Panc1 (cell line): Measurements from ENCODE around the gene SHF. TPM values are rescaled to one million over a fixed set of nuclear protein-coding genes. Genes with fewer than 3 reads are reported as not detected.
A peak's percentile ranks its signal among the peaks of the same experiment; 100 is the strongest.

Source experiments
- ATAC-seq: fragments of 200-7000 bp; cut with Tn5 transposase; 2 replicates; pipeline ENCODE4 v1.9.1; 2020; ENCODE audit warnings: mild to moderate bottlenecking, moderate library complexity
- BruUV-seq: library from RNA; stranded (reverse); fragments of 400-500 nt; replicated peaks from 2 replicates; lab custom pipeline; 2021; lab: Mats Ljungman, UMichigan
- CTCF ChIA-PET: fragments of 300-600 bp; sonication (Branson Sonifier 250); formaldehyde crosslinking; loops from one replicate; lab custom pipeline; 2022; ENCODE audit warnings: antibody characterized with exemption; lab: Charles Lee
- POLR2A ChIA-PET: fragments of 300-600 bp; sonication (Branson Sonifier 250); formaldehyde crosslinking; loops from one replicate; lab custom pipeline; 2022; ENCODE audit warnings: antibody characterized with exemption; lab: Charles Lee
- DNase-seq: peaks from one replicate; pipeline ENCODE4 v3.0.0-alpha.2; 2010; ENCODE audit warnings: low read depth, low spot score
- H3K27ac ChIP-seq: 2 replicates; pipeline ENCODE4 v1.5.1; 2011; ENCODE audit warnings: mild to moderate bottlenecking, low read length, inconsistent platforms
- H3K27me3 ChIP-seq: fragments of 200-500 bp; sonication (Bioruptor generic); 2 replicates; pipeline ENCODE4 v1.6.0; 2014; ENCODE audit warnings: low read length, inconsistent platforms; ENCODE audit not compliant: control insufficient read depth, insufficient read depth
- H3K36me3 ChIP-seq: fragments of 200-500 bp; sonication (Bioruptor generic); 2 replicates; pipeline ENCODE4 v1.5.1; 2014; ENCODE audit warnings: inconsistent platforms, mild to moderate bottlenecking, low read length, moderate library complexity; ENCODE audit not compliant: control insufficient read depth, insufficient read depth
- H3K4me1 ChIP-seq: 2 replicates; pipeline ENCODE4 v1.5.1; 2011; ENCODE audit warnings: inconsistent platforms, mild to moderate bottlenecking, low read length, moderate library complexity; ENCODE audit not compliant: control insufficient read depth, insufficient read depth
- H3K4me3 ChIP-seq, 2 experiments: 2 replicates each; pipeline ENCODE4 v1.5.1; 2011 to 2012; ENCODE audit warnings: low read depth in 2 of 2, low read length in 2 of 2, mild to moderate bottlenecking in 2 of 2, inconsistent platforms in 1 of 2, moderate library complexity in 1 of 2
- H3K9me3 ChIP-seq: fragments of 200-500 bp; sonication (Bioruptor generic); 2 replicates; pipeline ENCODE4 v1.5.1; 2014; ENCODE audit warnings: low read depth, mild to moderate bottlenecking, inconsistent platforms, low read length, moderate library complexity; ENCODE audit not compliant: control insufficient read depth, insufficient read depth
- POLR2AphosphoS5 ChIP-seq: IDR thresholded peaks from 2 replicates; pipeline ENCODE4 v1.6.1; 2012; ENCODE audit warnings: mild to moderate bottlenecking, low read depth, low read length, moderate library complexity
- SIN3A ChIP-seq: IDR thresholded peaks from 2 replicates; pipeline ENCODE4 v1.6.1; 2012; ENCODE audit warnings: low read depth, mild to moderate bottlenecking, low read length, moderate library complexity, borderline replicate concordance; ENCODE audit not compliant: insufficient read depth
- TCF7L2 ChIP-seq: IDR thresholded peaks from 2 replicates; pipeline ENCODE4 v1.6.1; 2011; ENCODE audit warnings: mild to moderate bottlenecking, low read depth, low read length, inconsistent platforms
- in situ Hi-C: cut with HindIII; loops from 2 replicates; pipeline ENCODE4 v1.10.0; 2016; ENCODE audit warnings: low sequenced_read_pairs, low pct_unique_long_range_greater_than_20kb
- intact Hi-C: fragments of 100-400 bp; cut with micrococcal nuclease; formaldehyde crosslinking; loops from one replicate; pipeline ENCODE4 v1.10.0; 2022; ENCODE audit not compliant: unreplicated experiment
- total RNA-seq: library from RNA; stranded (reverse); gene quantifications from one replicate; pipeline ENCODE4 v1.2.1, GENCODE V29; 2021; ENCODE audit not compliant: unreplicated experiment
- TF ChIP-seq, protein P1 (sequence below), 2 experiments: IDR thresholded peaks; 2 replicates each; pipeline ENCODE4 v1.6.1; 2011 to 2012; ENCODE audit warnings: low read depth in 2 of 2, control low read depth in 1 of 2, low read length in 1 of 2, mild to moderate bottlenecking in 1 of 2, moderate library complexity in 1 of 2; ENCODE audit not compliant: insufficient read depth in 1 of 2
- TF ChIP-seq, protein P2 (sequence below): fragments of 450-650 bp; IDR thresholded peaks from 2 replicates; pipeline ENCODE4 v1.5.1; 2017; ENCODE audit warnings: mild to moderate bottlenecking

Gene SHF
- total RNA-seq, 1 experiment from 2014 or later = 3.0 TPM

DNA sequence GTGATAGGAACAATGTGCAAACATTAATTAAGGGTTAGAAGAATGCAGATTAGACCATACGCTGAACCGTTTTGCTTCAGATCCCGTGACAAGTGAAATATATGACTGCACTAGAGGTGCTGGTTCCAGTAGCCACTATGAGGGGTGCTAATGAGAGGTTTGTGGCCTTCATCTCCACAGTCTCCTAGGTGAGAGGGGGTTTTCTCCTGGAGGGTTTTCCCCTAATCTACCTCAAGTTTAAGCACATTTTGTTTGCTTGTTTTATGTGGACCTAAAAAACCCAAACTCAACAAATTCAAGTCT lies 13.7 kb upstream of the SHF start:
- Histone ChIP-seq H3K4me3 (peak overlapping the region; percentile 86 to 100; a peak in 2 of 4 replicates), H3K27ac (peak overlapping the region; percentile 39; the same call in 1 of the 2 replicates), H3K27me3 (no peaks in the 10 kb centered on the region), H3K9me3 (no peaks in the 10 kb centered on the region), H3K36me3 (no peaks in the 10 kb centered on the region), H3K4me1 (peaks cover 6% of the 10 kb centered on the region)
- BruUV-seq = no TSS peak
- in situ Hi-C loops = no loop called here
- ATAC-seq (no peak), DNase-seq (no peak)
- intact Hi-C loops = loop anchor here (2.0 kb wide), 1 partner anchor 39 kb away; no protein-coding TSS in a partner anchor
- POLR2A ChIA-PET = no interaction called here
- TF ChIP-seq TCF7L2 = no peak
- CTCF ChIA-PET = interaction anchor here (0.6 kb wide), 1 partner anchor 175 kb away, joined by 3 read pairs; no protein-coding TSS in a partner anchor

DNA sequence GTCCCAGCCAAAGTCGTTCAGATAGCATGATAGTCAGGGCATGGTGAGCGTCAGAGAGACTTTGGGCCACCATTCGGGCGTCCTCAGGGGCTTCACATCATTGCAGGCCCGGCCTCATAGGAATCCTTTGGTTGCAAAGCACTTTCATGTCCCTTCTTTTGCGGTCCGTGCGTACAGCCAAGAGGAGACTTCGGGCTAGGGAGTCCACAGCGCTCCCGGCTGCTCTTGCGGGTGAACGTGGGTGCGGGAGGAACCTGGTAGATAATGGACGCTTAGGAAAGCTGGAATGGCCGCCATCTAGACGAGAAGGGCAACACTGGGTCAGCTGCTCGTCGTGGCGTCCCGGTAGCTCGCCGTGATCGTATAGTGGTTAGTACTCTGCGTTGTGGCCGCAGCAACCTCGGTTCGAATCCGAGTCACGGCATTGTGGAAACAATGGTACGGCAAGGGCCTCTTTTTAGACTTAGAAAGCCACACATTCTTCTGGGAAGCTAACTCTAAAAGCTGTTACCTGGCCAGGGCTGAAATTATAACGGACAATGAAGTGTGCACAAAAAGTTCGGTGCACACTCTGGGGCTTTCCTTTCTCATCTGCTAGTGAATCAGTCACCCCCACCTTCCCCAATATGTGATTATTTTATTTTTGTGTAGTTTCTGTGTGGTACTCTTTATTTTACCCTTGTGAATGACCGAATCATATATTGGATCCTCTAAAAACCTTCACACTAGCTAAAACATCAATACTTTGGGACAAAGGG lies 13.2 kb upstream of the SHF start:
- in situ Hi-C loops = no loop called here
- BruUV-seq = no TSS peak

More for the DNA sequence above, 13.2 kb upstream of the SHF start:
- Histone ChIP-seq H3K27me3 (no peaks in the 10 kb centered on the region), H3K4me3 (peak overlapping the region; percentile 86 to 100), H3K4me1 (peaks cover 6% of the 10 kb centered on the region), H3K36me3 (no peaks in the 10 kb centered on the region), H3K27ac (peak overlapping the region; percentile 90), H3K9me3 (no peaks in the 10 kb centered on the region)
- peak; percentile 88 for DNase-seq
- ATAC-seq = peak; percentile 73
- POLR2A ChIA-PET = no interaction called here
- no peak for TF ChIP-seq SIN3A
- TF ChIP-seq, protein P1, sequence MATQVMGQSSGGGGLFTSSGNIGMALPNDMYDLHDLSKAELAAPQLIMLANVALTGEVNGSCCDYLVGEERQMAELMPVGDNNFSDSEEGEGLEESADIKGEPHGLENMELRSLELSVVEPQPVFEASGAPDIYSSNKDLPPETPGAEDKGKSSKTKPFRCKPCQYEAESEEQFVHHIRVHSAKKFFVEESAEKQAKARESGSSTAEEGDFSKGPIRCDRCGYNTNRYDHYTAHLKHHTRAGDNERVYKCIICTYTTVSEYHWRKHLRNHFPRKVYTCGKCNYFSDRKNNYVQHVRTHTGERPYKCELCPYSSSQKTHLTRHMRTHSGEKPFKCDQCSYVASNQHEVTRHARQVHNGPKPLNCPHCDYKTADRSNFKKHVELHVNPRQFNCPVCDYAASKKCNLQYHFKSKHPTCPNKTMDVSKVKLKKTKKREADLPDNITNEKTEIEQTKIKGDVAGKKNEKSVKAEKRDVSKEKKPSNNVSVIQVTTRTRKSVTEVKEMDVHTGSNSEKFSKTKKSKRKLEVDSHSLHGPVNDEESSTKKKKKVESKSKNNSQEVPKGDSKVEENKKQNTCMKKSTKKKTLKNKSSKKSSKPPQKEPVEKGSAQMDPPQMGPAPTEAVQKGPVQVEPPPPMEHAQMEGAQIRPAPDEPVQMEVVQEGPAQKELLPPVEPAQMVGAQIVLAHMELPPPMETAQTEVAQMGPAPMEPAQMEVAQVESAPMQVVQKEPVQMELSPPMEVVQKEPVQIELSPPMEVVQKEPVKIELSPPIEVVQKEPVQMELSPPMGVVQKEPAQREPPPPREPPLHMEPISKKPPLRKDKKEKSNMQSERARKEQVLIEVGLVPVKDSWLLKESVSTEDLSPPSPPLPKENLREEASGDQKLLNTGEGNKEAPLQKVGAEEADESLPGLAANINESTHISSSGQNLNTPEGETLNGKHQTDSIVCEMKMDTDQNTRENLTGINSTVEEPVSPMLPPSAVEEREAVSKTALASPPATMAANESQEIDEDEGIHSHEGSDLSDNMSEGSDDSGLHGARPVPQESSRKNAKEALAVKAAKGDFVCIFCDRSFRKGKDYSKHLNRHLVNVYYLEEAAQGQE (IDR thresholded peaks at IDR 0.05; ENCODE audit: insufficient read depth in 1 of 2, low read depth in 2 of 2, low read length in 1 of 2) = no peak
- TF ChIP-seq, protein P2, sequence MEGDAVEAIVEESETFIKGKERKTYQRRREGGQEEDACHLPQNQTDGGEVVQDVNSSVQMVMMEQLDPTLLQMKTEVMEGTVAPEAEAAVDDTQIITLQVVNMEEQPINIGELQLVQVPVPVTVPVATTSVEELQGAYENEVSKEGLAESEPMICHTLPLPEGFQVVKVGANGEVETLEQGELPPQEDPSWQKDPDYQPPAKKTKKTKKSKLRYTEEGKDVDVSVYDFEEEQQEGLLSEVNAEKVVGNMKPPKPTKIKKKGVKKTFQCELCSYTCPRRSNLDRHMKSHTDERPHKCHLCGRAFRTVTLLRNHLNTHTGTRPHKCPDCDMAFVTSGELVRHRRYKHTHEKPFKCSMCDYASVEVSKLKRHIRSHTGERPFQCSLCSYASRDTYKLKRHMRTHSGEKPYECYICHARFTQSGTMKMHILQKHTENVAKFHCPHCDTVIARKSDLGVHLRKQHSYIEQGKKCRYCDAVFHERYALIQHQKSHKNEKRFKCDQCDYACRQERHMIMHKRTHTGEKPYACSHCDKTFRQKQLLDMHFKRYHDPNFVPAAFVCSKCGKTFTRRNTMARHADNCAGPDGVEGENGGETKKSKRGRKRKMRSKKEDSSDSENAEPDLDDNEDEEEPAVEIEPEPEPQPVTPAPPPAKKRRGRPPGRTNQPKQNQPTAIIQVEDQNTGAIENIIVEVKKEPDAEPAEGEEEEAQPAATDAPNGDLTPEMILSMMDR = no peak
- TF ChIP-seq POLR2AphosphoS5 = no peak; the same call in 1 of the 2 replicates
- no peak for TF ChIP-seq TCF7L2
- intact Hi-C loops = loop anchor here (2.0 kb wide), 1 partner anchor 38 kb away; no protein-coding TSS in a partner anchor
- CTCF ChIA-PET = interaction anchor here (0.6 kb wide), 1 partner anchor 312 kb away, joined by 7 read pairs; no protein-coding TSS in a partner anchor
